A549 (cell line): Measurements from ENCODE around the gene TMEM176B. TPM values are rescaled to one million over a fixed set of nuclear protein-coding genes. Genes with fewer than 3 reads are reported as not detected.

Experiments used
- ATAC-seq, 2 experiments: fragments of 200-7000 bp in 1 of 2; fragments of >200 bp in 1 of 2; cut with Nextera tagmentation in 1 of 2; cut with Tn5 transposase in 1 of 2; 3 replicates each; pipeline versions ENCODE4 v1.8.0 to v1.9.1; 2018 to 2020; ENCODE audit warnings: mild to moderate bottlenecking in 1 of 2, moderate library complexity in 1 of 2
- CTCF ChIA-PET: fragments of 300-600 bp; sonication (Branson Sonifier 250); formaldehyde crosslinking; extraction: SDS; loops from one replicate; lab custom pipeline; 2021; ENCODE audit warnings: antibody characterized with exemption, inconsistent platforms; lab: Yijun Ruan, JAX
- POLR2A ChIA-PET: fragments of 350-600 bp; formaldehyde crosslinking; extraction: SDS; loops from one replicate; lab custom pipeline; 2021; ENCODE audit warnings: antibody characterized with exemption, inconsistent platforms; lab: Yijun Ruan, JAX
- DNase-seq, 2 experiments: peaks; one replicate each; pipeline versions ENCODE4 v3.0.0 to v3.0.0-alpha.2; 2011 to 2016; ENCODE audit warnings: low read depth in 1 of 2, low spot score in 1 of 2
- FAIRE-seq: peaks from 2 replicates; lab custom pipeline; 2011; peaks lifted over from hg19 to GRCh38; lab: Jason Lieb, UNC
- H3K27ac ChIP-seq, 2 experiments: fragments of >200 bp; sonication (Bioruptor Twin); formaldehyde crosslinking; 3 replicates each; pipeline ENCODE4 v1.5.1; 2016 to 2017
- H3K4me1 ChIP-seq: fragments of >200 bp; sonication (Bioruptor Twin); formaldehyde crosslinking; 3 replicates; pipeline ENCODE4 v1.6.1; 2016
- H3K4me2 ChIP-seq: fragments of >200 bp; sonication (Bioruptor Twin); formaldehyde crosslinking; 3 replicates; pipeline ENCODE4 v1.6.1; 2016
- H3K4me3 ChIP-seq: fragments of >200 bp; sonication (Bioruptor Twin); formaldehyde crosslinking; 3 replicates; pipeline ENCODE4 v1.5.1; 2016
- H3K9me3 ChIP-seq: fragments of >200 bp; sonication (Bioruptor Twin); formaldehyde crosslinking; 3 replicates; pipeline ENCODE4 v1.6.1; 2016
- CTCF ChIP-seq: fragments of >200 bp; sonication (Bioruptor Twin); formaldehyde crosslinking; IDR thresholded peaks from 3 replicates; pipeline ENCODE4 v1.5.1; 2016
- EP300 ChIP-seq, 2 experiments: fragments of >200 bp; sonication (Bioruptor Twin); formaldehyde crosslinking; IDR thresholded peaks; 2 replicates in 1 of 2; 3 replicates in 1 of 2; pipeline ENCODE4 v1.6.1; 2016 to 2017
- GATA3 ChIP-seq: IDR thresholded peaks from 2 replicates; pipeline ENCODE4 v1.6.1; 2012; ENCODE audit warnings: borderline replicate concordance
- HOXA7 ChIP-seq: fragments of 250-450 bp; sonication (Bioruptor Pico); IDR thresholded peaks from 2 replicates; pipeline ENCODE4 v1.5.0; 2020; ENCODE audit warnings: mild to moderate bottlenecking, moderate library complexity
- KDM5A ChIP-seq: fragments of 200-600 bp; sonication (generic); IDR thresholded peaks from 2 replicates; pipeline ENCODE4 v1.6.1; 2016; ENCODE audit warnings: antibody characterized with exemption, mild to moderate bottlenecking
- MYC ChIP-seq: IDR thresholded peaks from 2 replicates; pipeline ENCODE4 v1.6.1; 2012; ENCODE audit warnings: mild to moderate bottlenecking, inconsistent platforms, low read length, improper control_type of control experiment, borderline replicate concordance
- SMC3 ChIP-seq: fragments of >200 bp; sonication (Bioruptor Twin); formaldehyde crosslinking; IDR thresholded peaks from 3 replicates; pipeline ENCODE4 v1.6.1; 2018; ENCODE audit warnings: inconsistent platforms
- SREBF2 ChIP-seq: fragments of 450-650 bp; IDR thresholded peaks from 2 replicates; pipeline ENCODE4 v1.6.1; 2014; ENCODE audit warnings: mild to moderate bottlenecking, moderate library complexity
- USF2 ChIP-seq: fragments of 450-650 bp; IDR thresholded peaks from 2 replicates; pipeline ENCODE4 v1.6.1; 2014; ENCODE audit warnings: antibody characterized with exemption
- WGBS: methylation state at CpG from one replicate; pipeline ENCODE4 v1.1.6; 2017; ENCODE audit errors: missing lambda C conversion rate; 5-methylcytosine and 5-hydroxymethylcytosine counted together
- polyA plus RNA-seq, 4 experiments: library from polyadenylated mRNA; depleted of rRNA in 3 of 4; stranded (reverse); fragments of >200 nt; fragmentation: RNase III in 1 of 4; extraction: RNeasy Plus Mini Kit Qiagen cat#74134 plus additional on column Dnase treatment in 1 of 4; gene quantifications; 2 replicates in 3 of 4; 3 replicates in 1 of 4; pipeline ENCODE4 v1.2.3, GENCODE V29; 2011 to 2017
- TF ChIP-seq, protein P1 (sequence below): fragments of 250-450 bp; sonication (Bioruptor Pico); IDR thresholded peaks from 2 replicates; pipeline ENCODE4 v1.5.0; 2021; ENCODE audit warnings: mild to moderate bottlenecking, moderate library complexity, borderline replicate concordance
- TF ChIP-seq, protein P2 (sequence below): fragments of 200-600 bp; sonication (generic); IDR thresholded peaks from 2 replicates; pipeline ENCODE4 v1.6.1; 2016; ENCODE audit warnings: antibody characterized with exemption, mild to moderate bottlenecking, moderate library complexity

Gene TMEM176B
- polyA plus RNA-seq, 2 of the 4 experiments (the other 2 are of a cell fraction), result 0.10 TPM; not detected in 1

GRCh38 chr7:150744041-150744656 is 56.0 kb downstream of the TMEM176B start:
- 15% methylated on average over 8 of the region's 8 CpGs for WGBS
- ATAC-seq, result no peak
- CTCF ChIA-PET, result no interaction called here

GRCh38 chr7:150742286-150742968 is 57.7 kb downstream of the TMEM176B start:
- CTCF ChIA-PET, result interaction anchor here (1.0 to 1.2 kb wide), 2 partner anchors 10 to 37 kb away, joined by 3 read pairs; no protein-coding TSS in a partner anchor
- Histone ChIP-seq H3K4me2 (no peak overlapping the region), H3K4me3 (no peak overlapping the region), H3K4me1 (no peaks in the 10 kb centered on the region), H3K9me3 (no peaks in the 10 kb centered on the region), H3K27ac (no peak overlapping the region)
- no peak for DNase-seq
- POLR2A ChIA-PET, result no interaction called here
- FAIRE-seq, result no peak
- TF ChIP-seq SMC3 (no peak), USF2 (no peak), SREBF2 (no peak), MYC (no peak)
- TF ChIP-seq, protein P1, sequence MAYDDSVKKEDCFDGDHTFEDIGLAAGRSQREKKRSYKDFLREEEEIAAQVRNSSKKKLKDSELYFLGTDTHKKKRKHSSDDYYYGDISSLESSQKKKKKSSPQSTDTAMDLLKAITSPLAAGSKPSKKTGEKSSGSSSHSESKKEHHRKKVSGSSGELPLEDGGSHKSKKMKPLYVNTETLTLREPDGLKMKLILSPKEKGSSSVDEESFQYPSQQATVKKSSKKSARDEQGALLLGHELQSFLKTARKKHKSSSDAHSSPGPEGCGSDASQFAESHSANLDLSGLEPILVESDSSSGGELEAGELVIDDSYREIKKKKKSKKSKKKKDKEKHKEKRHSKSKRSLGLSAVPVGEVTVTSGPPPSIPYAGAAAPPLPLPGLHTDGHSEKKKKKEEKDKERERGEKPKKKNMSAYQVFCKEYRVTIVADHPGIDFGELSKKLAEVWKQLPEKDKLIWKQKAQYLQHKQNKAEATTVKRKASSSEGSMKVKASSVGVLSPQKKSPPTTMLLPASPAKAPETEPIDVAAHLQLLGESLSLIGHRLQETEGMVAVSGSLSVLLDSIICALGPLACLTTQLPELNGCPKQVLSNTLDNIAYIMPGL (CRISPR knock-in tag), result no peak
- TF ChIP-seq, protein P2, sequence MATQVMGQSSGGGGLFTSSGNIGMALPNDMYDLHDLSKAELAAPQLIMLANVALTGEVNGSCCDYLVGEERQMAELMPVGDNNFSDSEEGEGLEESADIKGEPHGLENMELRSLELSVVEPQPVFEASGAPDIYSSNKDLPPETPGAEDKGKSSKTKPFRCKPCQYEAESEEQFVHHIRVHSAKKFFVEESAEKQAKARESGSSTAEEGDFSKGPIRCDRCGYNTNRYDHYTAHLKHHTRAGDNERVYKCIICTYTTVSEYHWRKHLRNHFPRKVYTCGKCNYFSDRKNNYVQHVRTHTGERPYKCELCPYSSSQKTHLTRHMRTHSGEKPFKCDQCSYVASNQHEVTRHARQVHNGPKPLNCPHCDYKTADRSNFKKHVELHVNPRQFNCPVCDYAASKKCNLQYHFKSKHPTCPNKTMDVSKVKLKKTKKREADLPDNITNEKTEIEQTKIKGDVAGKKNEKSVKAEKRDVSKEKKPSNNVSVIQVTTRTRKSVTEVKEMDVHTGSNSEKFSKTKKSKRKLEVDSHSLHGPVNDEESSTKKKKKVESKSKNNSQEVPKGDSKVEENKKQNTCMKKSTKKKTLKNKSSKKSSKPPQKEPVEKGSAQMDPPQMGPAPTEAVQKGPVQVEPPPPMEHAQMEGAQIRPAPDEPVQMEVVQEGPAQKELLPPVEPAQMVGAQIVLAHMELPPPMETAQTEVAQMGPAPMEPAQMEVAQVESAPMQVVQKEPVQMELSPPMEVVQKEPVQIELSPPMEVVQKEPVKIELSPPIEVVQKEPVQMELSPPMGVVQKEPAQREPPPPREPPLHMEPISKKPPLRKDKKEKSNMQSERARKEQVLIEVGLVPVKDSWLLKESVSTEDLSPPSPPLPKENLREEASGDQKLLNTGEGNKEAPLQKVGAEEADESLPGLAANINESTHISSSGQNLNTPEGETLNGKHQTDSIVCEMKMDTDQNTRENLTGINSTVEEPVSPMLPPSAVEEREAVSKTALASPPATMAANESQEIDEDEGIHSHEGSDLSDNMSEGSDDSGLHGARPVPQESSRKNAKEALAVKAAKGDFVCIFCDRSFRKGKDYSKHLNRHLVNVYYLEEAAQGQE, result no peak
- ATAC-seq, result no peak
- 6% methylated on average over 14 of the region's 14 CpGs for WGBS

More at GRCh38 chr7:150744041-150744656, 56.0 kb downstream of the TMEM176B start:
- no peak overlapping the region for H3K4me3 ChIP-seq
- H3K9me3 ChIP-seq, result no peaks in the 10 kb centered on the region
- H3K4me1 ChIP-seq, result no peaks in the 10 kb centered on the region
- DNase-seq (no peak), FAIRE-seq (no peak)
- H3K27ac ChIP-seq, result no peak overlapping the region
- TF ChIP-seq CTCF (no peak), HOXA7 (CRISPR knock-in tag) (no peak), EP300 (IDR thresholded peaks at IDR 0.05) (no peak), SREBF2 (no peak), KDM5A (no peak), GATA3 (no peak)
- TF ChIP-seq, all 56 proteins: peak for 0
- H3K4me2 ChIP-seq, result no peak overlapping the region
- POLR2A ChIA-PET, result no interaction called here

Other genes with a start within 250 kb of the TMEM176B start
- gene GIMAP4, start 233.0 kb downstream of the TMEM176B start, polyA plus RNA-seq (2011; rRNA removed), result not detected in 2 replicates
- not detected in 3 replicates for gene GIMAP4, start 233.0 kb downstream of the TMEM176B start, polyA plus RNA-seq (2017; fragmentation: RNase III; extraction: RNeasy Plus Mini Kit Qiagen cat#74134 plus additional on column Dnase treatment)
- gene GIMAP6, start 168.0 kb downstream of the TMEM176B start, polyA plus RNA-seq (2011; rRNA removed), result not detected in 2 replicates
- not detected in 3 replicates for gene GIMAP6, start 168.0 kb downstream of the TMEM176B start, polyA plus RNA-seq (2017; fragmentation: RNase III; extraction: RNeasy Plus Mini Kit Qiagen cat#74134 plus additional on column Dnase treatment)
- gene GIMAP2, start 114.7 kb downstream of the TMEM176B start, polyA plus RNA-seq (2011; rRNA removed), result 0.12 and 0.14 TPM in 2 replicates
- gene GIMAP2, start 114.7 kb downstream of the TMEM176B start, polyA plus RNA-seq (2017; fragmentation: RNase III; extraction: RNeasy Plus Mini Kit Qiagen cat#74134 plus additional on column Dnase treatment), result 0.12 TPM in 1 of 3 replicates, not detected in the others
- gene GIMAP1, start 83.8 kb downstream of the TMEM176B start, polyA plus RNA-seq (2011; rRNA removed), result not detected in 2 replicates
- not detected in 3 replicates for gene GIMAP1, start 83.8 kb downstream of the TMEM176B start, polyA plus RNA-seq (2017; fragmentation: RNase III; extraction: RNeasy Plus Mini Kit Qiagen cat#74134 plus additional on column Dnase treatment)
- gene GIMAP5, start 62.9 kb downstream of the TMEM176B start, polyA plus RNA-seq (2011; rRNA removed), result not detected in 2 replicates
- gene GIMAP5, start 62.9 kb downstream of the TMEM176B start, polyA plus RNA-seq (2017; fragmentation: RNase III; extraction: RNeasy Plus Mini Kit Qiagen cat#74134 plus additional on column Dnase treatment), result not detected in 3 replicates
- gene TMEM176A, start 405 bp upstream of the TMEM176B start, polyA plus RNA-seq (2011; rRNA removed), result 0.05 TPM in 1 of 2 replicates, not detected in the other
- gene TMEM176A, start 405 bp upstream of the TMEM176B start, polyA plus RNA-seq (2017; fragmentation: RNase III; extraction: RNeasy Plus Mini Kit Qiagen cat#74134 plus additional on column Dnase treatment), result not detected in 3 replicates
- gene AOC1, start 52.2 kb upstream of the TMEM176B start, polyA plus RNA-seq (2011; rRNA removed), result not detected in 2 replicates
- not detected in 3 replicates for gene AOC1, start 52.2 kb upstream of the TMEM176B start, polyA plus RNA-seq (2017; fragmentation: RNase III; extraction: RNeasy Plus Mini Kit Qiagen cat#74134 plus additional on column Dnase treatment)
- gene KCNH2, start 178.0 kb upstream of the TMEM176B start, polyA plus RNA-seq (2011; rRNA removed), result 0.26 and 0.44 TPM in 2 replicates
- gene KCNH2, start 178.0 kb upstream of the TMEM176B start, polyA plus RNA-seq (2017; fragmentation: RNase III; extraction: RNeasy Plus Mini Kit Qiagen cat#74134 plus additional on column Dnase treatment), result 0.41 to 0.45 TPM (median 0.41 TPM) in 3 replicates
- 0.42 and 0.52 TPM in 2 replicates for gene NOS3, start 190.7 kb upstream of the TMEM176B start, polyA plus RNA-seq (2011; rRNA removed)
- gene NOS3, start 190.7 kb upstream of the TMEM176B start, polyA plus RNA-seq (2017; fragmentation: RNase III; extraction: RNeasy Plus Mini Kit Qiagen cat#74134 plus additional on column Dnase treatment), result 0.46 to 0.71 TPM (median 0.51 TPM) in 3 replicates
- 0.06 and 0.19 TPM in 2 replicates for gene ATG9B, start 224.1 kb upstream of the TMEM176B start, polyA plus RNA-seq (2011; rRNA removed)
- gene ATG9B, start 224.1 kb upstream of the TMEM176B start, polyA plus RNA-seq (2017; fragmentation: RNase III; extraction: RNeasy Plus Mini Kit Qiagen cat#74134 plus additional on column Dnase treatment), result 0.17 to 0.23 TPM (median 0.21 TPM) in 3 replicates
- gene ABCB8, start 228.1 kb upstream of the TMEM176B start, polyA plus RNA-seq (2011; rRNA removed), result 19.6 and 22.7 TPM in 2 replicates
- 34.3 to 41.1 TPM (median 38.6 TPM) in 3 replicates for gene ABCB8, start 228.1 kb upstream of the TMEM176B start, polyA plus RNA-seq (2017; fragmentation: RNase III; extraction: RNeasy Plus Mini Kit Qiagen cat#74134 plus additional on column Dnase treatment)
- 4.1 and 4.4 TPM in 2 replicates for gene ASIC3, start 248.2 kb upstream of the TMEM176B start, polyA plus RNA-seq (2011; rRNA removed)
- gene ASIC3, start 248.2 kb upstream of the TMEM176B start, polyA plus RNA-seq (2017; fragmentation: RNase III; extraction: RNeasy Plus Mini Kit Qiagen cat#74134 plus additional on column Dnase treatment), result 7.5 to 11.4 TPM (median 9.8 TPM) in 3 replicates